B cell (primary cell): ENCODE results near the gene RAE1. TPM values are rescaled to one million over a fixed set of nuclear protein-coding genes. Genes with fewer than 3 reads are reported as not detected.

Source experiments
- ATAC-seq: fragments of 200-7000 bp; cut with Tn5 transposase; one replicate; pipeline ENCODE4 v1.10.0; 2021; ENCODE audit warnings: low read depth, mild to moderate bottlenecking, moderate number of reproducible peaks, moderate library complexity
- CTCF ChIA-PET: fragments of 350-600 bp; sonication (Branson Sonifier 250); formaldehyde crosslinking; loops from one replicate; lab custom pipeline; 2021; ENCODE audit warnings: antibody characterized with exemption, inconsistent platforms; lab: Charles Lee
- POLR2A ChIA-PET: fragments of 350-600 bp; sonication (Branson Sonifier 250); formaldehyde crosslinking; loops from one replicate; lab custom pipeline; 2021; ENCODE audit warnings: antibody characterized with exemption; lab: Charles Lee
- DNase-seq: peaks from one replicate; pipeline ENCODE4 v3.0.0; 2013
- H2AFZ ChIP-seq: 2 replicates; pipeline ENCODE4 v1.6.1; 2012; ENCODE audit warnings: mild to moderate bottlenecking, low read depth, low read length; ENCODE audit not compliant: insufficient read depth, poor library complexity, severe bottlenecking
- H3K27ac ChIP-seq, 2 donors: 1 replicate in 1 of 2; 2 replicates in 1 of 2; pipeline ENCODE4 v1.5.1; 2012 to 2013; ENCODE audit warnings: low read length in 2 of 2, mild to moderate bottlenecking in 2 of 2, moderate library complexity in 1 of 2
- H3K27me3 ChIP-seq, 4 experiments: fragments of 200-600 bp in 1 of 4; sonication (generic) in 1 of 4; replicated peaks in 1 of 4; 1 replicate in 2 of 4; 2 replicates in 2 of 4; pipeline versions ENCODE4 v1.6.1 to v1.7.0; 2013 to 2016; ENCODE audit warnings: low read length in 3 of 4, mild to moderate bottlenecking in 2 of 4, mixed read lengths in 1 of 4, moderate library complexity in 1 of 4; ENCODE audit not compliant: insufficient read depth in 4 of 4, control insufficient read depth in 3 of 4; ENCODE audit errors: control extremely low read depth in 1 of 4
- H3K36me3 ChIP-seq, 2 experiments: replicated peaks in 1 of 2; 1 replicate in 1 of 2; 2 replicates in 1 of 2; pipeline versions ENCODE4 v1.6.1 to v1.7.1; 2013; ENCODE audit warnings: low read length in 1 of 2; ENCODE audit not compliant: insufficient read depth in 2 of 2, control insufficient read depth in 1 of 2; ENCODE audit errors: control extremely low read depth in 1 of 2, extremely low read depth in 1 of 2
- H3K4me1 ChIP-seq, 2 donors: fragments of 200-600 bp in 1 of 2; sonication (generic) in 1 of 2; 1 replicate in 1 of 2; 2 replicates in 1 of 2; pipeline versions ENCODE4 v1.5.1 to v1.6.1; 2013 to 2017; ENCODE audit warnings: low read length in 2 of 2; ENCODE audit not compliant: control insufficient read depth in 2 of 2, insufficient read depth in 2 of 2
- H3K4me2 ChIP-seq: replicated peaks from 2 replicates; pipeline ENCODE3; 2012; ENCODE audit warnings: mild to moderate bottlenecking, low read depth, low read length; ENCODE audit not compliant: poor library complexity, severe bottlenecking
- H3K4me3 ChIP-seq, 5 experiments: fragments of 200-600 bp in 1 of 5; sonication (generic) in 1 of 5; 1 replicate in 3 of 5; 2 replicates in 2 of 5; pipeline versions ENCODE4 v1.5.1 to v1.7.0; 2011 to 2016; ENCODE audit warnings: low read length in 4 of 5, mild to moderate bottlenecking in 4 of 5, low read depth in 2 of 5, control low read depth in 1 of 5, moderate library complexity in 1 of 5; ENCODE audit not compliant: insufficient read depth in 1 of 5; ENCODE audit errors: control extremely low read depth in 1 of 5, extremely low read depth in 1 of 5
- H3K79me2 ChIP-seq: fragments of 200-600 bp; sonication (generic); one replicate; pipeline ENCODE4 v1.6.0; 2016; ENCODE audit warnings: low read length; ENCODE audit not compliant: control insufficient read depth, insufficient read depth
- H3K9ac ChIP-seq: fragments of 200-600 bp; sonication (generic); 2 replicates; pipeline ENCODE4 v1.6.1; 2017; ENCODE audit warnings: mild to moderate bottlenecking, low read length, moderate library complexity
- H3K9me3 ChIP-seq, 3 donors: one replicate each; pipeline versions ENCODE4 v1.6.1 to v1.7.1; 2013; ENCODE audit warnings: low read length in 2 of 3; ENCODE audit not compliant: control insufficient read depth in 2 of 3, insufficient read depth in 1 of 3; ENCODE audit errors: control extremely low read depth in 1 of 3
- H4K20me1 ChIP-seq: 2 replicates; pipeline ENCODE4 v1.6.0; 2012; ENCODE audit warnings: mild to moderate bottlenecking, low read length; ENCODE audit not compliant: insufficient read depth, control insufficient read depth, poor library complexity, severe bottlenecking
- H3K27ac Mint-ChIP-seq: one replicate; pipeline ENCODE4 v1.8.0; 2021; ENCODE audit warnings: mixed read lengths
- H3K27me3 Mint-ChIP-seq: one replicate; pipeline ENCODE4 v1.8.0; 2021; ENCODE audit warnings: mixed read lengths
- H3K4me1 Mint-ChIP-seq: one replicate; pipeline ENCODE4 v1.8.0; 2021; ENCODE audit warnings: mixed read lengths
- H3K4me3 Mint-ChIP-seq: one replicate; pipeline ENCODE4 v1.8.0; 2021; ENCODE audit warnings: mixed read lengths
- H3K9me3 Mint-ChIP-seq: one replicate; pipeline ENCODE4 v1.8.0; 2022; ENCODE audit warnings: mixed read lengths; ENCODE audit not compliant: insufficient read depth
- EZH2 ChIP-seq: IDR thresholded peaks from 2 replicates; pipeline ENCODE4 v1.6.1; 2012; ENCODE audit warnings: borderline replicate concordance, low read depth, mild to moderate bottlenecking, moderate library complexity, low read length; ENCODE audit not compliant: insufficient read depth, poor library complexity, severe bottlenecking
- WGBS: methylation state at CpG from one replicate; pipeline ENCODE4 v1.1.5; 2013; ENCODE audit warnings: missing lambda C conversion rate; ENCODE audit not compliant: insufficient coverage; 5-methylcytosine and 5-hydroxymethylcytosine counted together
- intact Hi-C: fragments of 100-400 bp; cut with micrococcal nuclease; formaldehyde crosslinking; loops from one replicate; pipeline ENCODE4 v1.10.0; 2022
- polyA plus RNA-seq: library from polyadenylated mRNA; depleted of rRNA; stranded (reverse); fragments of >200 nt; gene quantifications from 2 replicates; pipeline ENCODE4 v1.2.3, GENCODE V29; 2012
- total RNA-seq, 2 donors: library from RNA; stranded (reverse); fragments of 120-200 nt in 1 of 2; gene quantifications; 1 replicate in 1 of 2; 2 replicates in 1 of 2; pipeline versions ENCODE4 v1.2.3 to v1.2.4, GENCODE V29; 2013 to 2022
- TF ChIP-seq, protein P1 (sequence below): fragments of 200-600 bp; IDR thresholded peaks from one replicate; pipeline ENCODE4 v1.8.0; 2022; ENCODE audit warnings: antibody characterized with exemption, mild to moderate bottlenecking

The RAE1 gene
- total and polyA plus RNA-seq, 2 donors (not counting 1 experiment from before 2014, with no cell fraction given) = 32.6 to 33.3 TPM

DNA sequence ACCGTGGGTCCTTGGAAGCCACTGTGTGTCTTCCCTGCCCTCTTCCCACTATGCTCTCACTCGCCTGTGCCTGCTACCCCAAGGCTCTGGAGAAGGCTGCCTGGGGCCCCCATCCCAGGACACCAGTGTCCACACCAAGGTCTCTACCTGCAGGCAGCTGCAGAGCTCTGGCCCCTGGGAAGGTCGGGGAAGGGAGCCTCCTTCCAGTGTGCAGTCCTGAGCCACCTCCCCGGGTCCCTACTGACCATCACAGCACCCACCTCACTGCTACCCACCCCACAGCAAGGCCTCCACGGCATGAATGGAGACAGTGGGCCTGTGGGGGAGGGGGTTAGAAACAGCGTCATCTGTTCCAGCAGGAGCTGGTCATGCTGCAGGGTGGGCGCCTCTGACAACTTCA lies 75.8 kb downstream of the RAE1 start:
- H3K27ac Mint-ChIP-seq = no peak overlapping the region
- POLR2A ChIA-PET = no interaction called here
- peaks cover 68% of the 10 kb centered on the region for H3K4me1 Mint-ChIP-seq
- no peaks in the 10 kb centered on the region for H3K27me3 Mint-ChIP-seq
- Histone ChIP-seq H3K27ac (no peak overlapping the region), H3K9ac (no peak overlapping the region), H3K4me1 (peaks cover 70 to 80% of the 10 kb centered on the region in 2 donors), H3K9me3 (peaks cover 0 to 15% (median 0%) of the 10 kb centered on the region in 3 donors), H2AFZ (no peak overlapping the region), H3K36me3 (no peaks in the 10 kb centered on the region), H3K4me2 (peak overlapping the region; percentile 69), H3K27me3 (no peaks in the 10 kb centered on the region), H4K20me1 (no peaks in the 10 kb centered on the region), H3K79me2 (no peaks in the 10 kb centered on the region), H3K4me3 (no peak overlapping the region)
- intact Hi-C loops = no loop called here
- no peak overlapping the region for H3K4me3 Mint-ChIP-seq
- TF ChIP-seq, protein P1, sequence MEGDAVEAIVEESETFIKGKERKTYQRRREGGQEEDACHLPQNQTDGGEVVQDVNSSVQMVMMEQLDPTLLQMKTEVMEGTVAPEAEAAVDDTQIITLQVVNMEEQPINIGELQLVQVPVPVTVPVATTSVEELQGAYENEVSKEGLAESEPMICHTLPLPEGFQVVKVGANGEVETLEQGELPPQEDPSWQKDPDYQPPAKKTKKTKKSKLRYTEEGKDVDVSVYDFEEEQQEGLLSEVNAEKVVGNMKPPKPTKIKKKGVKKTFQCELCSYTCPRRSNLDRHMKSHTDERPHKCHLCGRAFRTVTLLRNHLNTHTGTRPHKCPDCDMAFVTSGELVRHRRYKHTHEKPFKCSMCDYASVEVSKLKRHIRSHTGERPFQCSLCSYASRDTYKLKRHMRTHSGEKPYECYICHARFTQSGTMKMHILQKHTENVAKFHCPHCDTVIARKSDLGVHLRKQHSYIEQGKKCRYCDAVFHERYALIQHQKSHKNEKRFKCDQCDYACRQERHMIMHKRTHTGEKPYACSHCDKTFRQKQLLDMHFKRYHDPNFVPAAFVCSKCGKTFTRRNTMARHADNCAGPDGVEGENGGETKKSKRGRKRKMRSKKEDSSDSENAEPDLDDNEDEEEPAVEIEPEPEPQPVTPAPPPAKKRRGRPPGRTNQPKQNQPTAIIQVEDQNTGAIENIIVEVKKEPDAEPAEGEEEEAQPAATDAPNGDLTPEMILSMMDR = no peak
- no peak for TF ChIP-seq EZH2
- ATAC-seq (no peak), DNase-seq (no peak)
- WGBS = 28% methylated on average over 2 of the region's 7 CpGs
- H3K9me3 Mint-ChIP-seq = no peaks in the 10 kb centered on the region
- CTCF ChIA-PET = interaction anchor here (2.8 to 4.4 kb wide), 3 partner anchors 10 to 69 kb away, joined by 6 to 28 read pairs (median 23); no protein-coding TSS in a partner anchor

DNA sequence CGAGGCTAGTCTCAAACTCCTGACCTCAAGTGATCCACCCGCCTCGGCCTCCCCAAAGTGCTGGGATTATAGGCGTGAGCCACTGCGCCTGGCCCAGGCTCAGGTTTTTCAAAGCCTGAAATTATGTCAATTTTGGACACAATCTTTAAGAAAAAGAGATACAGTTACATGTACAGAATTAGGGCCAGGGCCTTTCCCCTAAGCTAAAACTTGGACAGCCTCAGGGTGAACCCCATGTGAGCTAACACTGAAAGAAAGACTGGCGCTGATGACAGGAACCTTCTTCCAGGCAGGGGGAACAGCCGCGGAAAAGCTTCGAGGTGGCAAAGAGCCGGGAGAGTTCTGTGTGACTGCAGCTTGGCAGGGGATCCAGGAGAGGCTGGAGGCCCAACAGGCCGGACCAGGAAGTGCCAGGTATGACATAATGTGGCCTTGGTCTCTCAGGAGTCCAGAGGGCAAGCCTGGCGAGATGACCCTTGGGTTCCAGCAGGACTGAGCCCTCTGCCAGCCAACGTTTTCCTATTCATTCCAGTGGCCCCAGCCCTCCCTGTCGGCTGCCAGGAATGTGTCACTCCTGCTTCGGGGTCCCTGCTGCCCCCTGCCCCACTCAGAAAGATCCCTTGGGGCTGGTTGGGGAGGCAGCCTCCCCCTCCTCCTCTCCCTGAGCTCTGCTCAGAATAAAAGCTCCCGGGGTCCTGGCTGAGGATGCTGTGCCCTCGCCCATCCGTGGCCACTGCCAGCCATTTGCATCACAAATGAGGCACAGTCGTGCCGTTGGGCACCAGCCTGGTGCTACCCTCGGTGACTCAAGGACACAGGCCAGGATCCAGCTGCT lies 77.5 kb downstream of the RAE1 start:
- Mint-ChIP-seq H3K4me1 (peaks cover 82% of the 10 kb centered on the region), H3K4me3 (no peak overlapping the region), H3K27ac (no peak overlapping the region), H3K9me3 (no peaks in the 10 kb centered on the region), H3K27me3 (no peaks in the 10 kb centered on the region)
- no peaks in the 10 kb centered on the region for H3K36me3 ChIP-seq
- H3K79me2 ChIP-seq = no peaks in the 10 kb centered on the region
- no peak overlapping the region for H2AFZ ChIP-seq
- H3K4me3 ChIP-seq = no peak overlapping the region
- H3K27ac ChIP-seq = no peak overlapping the region
- peaks cover 84 to 93% of the 10 kb centered on the region in 2 donors for H3K4me1 ChIP-seq
- ChIA-PET CTCF (interaction anchor here (0.8 to 4.4 kb wide), 8 partner anchors 8 to 166 kb away, joined by 3 to 28 read pairs (median 8); no protein-coding TSS in a partner anchor), POLR2A (interaction anchor here (1.3 to 2.1 kb wide), 4 partner anchors 8 to 28 kb away, joined by 3 to 10 read pairs (median 7); no protein-coding TSS in a partner anchor)
- no peaks in the 10 kb centered on the region for H4K20me1 ChIP-seq
- no peak for TF ChIP-seq EZH2
- TF ChIP-seq, protein P1 = no peak
- 87% methylated on average over 21 of the region's 21 CpGs for WGBS
- peak overlapping the region; percentile 37 for H3K4me2 ChIP-seq
- no peaks in the 10 kb centered on the region for H3K27me3 ChIP-seq
- intact Hi-C loops = no loop called here
- H3K9ac ChIP-seq = no peak overlapping the region
- ATAC-seq = no peak
- no peak for DNase-seq
- H3K9me3 ChIP-seq = peaks cover 0 to 7% (median 0%) of the 10 kb centered on the region in 3 donors
